ENCODE measurements around the gene TNFRSF1A.
"Not testable (repeated sequence)": the region's sequence is repeated elsewhere in the genome, so short reads cannot be mapped to it uniquely, and the experiment has no call there.

The TNFRSF1A gene

GRCh38 chr12:6355491-6356373 lies 13.9 kb upstream of the TNFRSF1A start:
- DNase-seq (ENCODE audit: low spot score): no peak

GRCh38 chr12:6354495-6355393 lies 12.9 kb upstream of the TNFRSF1A start:
- DNase-seq (ENCODE audit: low spot score): no peak

GRCh38 chr12:6352193-6353173 lies 10.6 kb upstream of the TNFRSF1A start:
- no peak for DNase-seq (ENCODE audit: low spot score)

- no peak for DNase-seq (ENCODE audit: low spot score)
Measured at GRCh38 chr12:6351622-6352021, 9.7 kb upstream of the TNFRSF1A start.

- no peak for DNase-seq (ENCODE audit: low spot score)
Measured at GRCh38 chr12:6347367-6348338, 5.8 kb upstream of the TNFRSF1A start.

- no peak for DNase-seq (ENCODE audit: low spot score)
Measured at GRCh38 chr12:6346942-6347341, 5.1 kb upstream of the TNFRSF1A start.

- DNase-seq (ENCODE audit: low spot score): no peak
Measured at GRCh38 chr12:6346235-6346832, 4.5 kb upstream of the TNFRSF1A start.

- no peak for DNase-seq (ENCODE audit: low spot score)
Measured at GRCh38 chr12:6345319-6346091, 3.6 kb upstream of the TNFRSF1A start.

GRCh38 chr12:6344101-6344660 lies 2.3 kb upstream of the TNFRSF1A start:
- not testable (repeated sequence) for DNase-seq (ENCODE audit: low spot score)

- no peak for DNase-seq (ENCODE audit: low spot score)
Measured at GRCh38 chr12:6343518-6343917, 1.6 kb upstream of the TNFRSF1A start.

- DNase-seq (ENCODE audit: low spot score): no peak
Measured at GRCh38 chr12:6342140-6342889, 439 bp upstream of the TNFRSF1A start.

GRCh38 chr12:6340745-6341416 lies 995 bp downstream of the TNFRSF1A start:
- DNase-seq (ENCODE audit: low spot score): no peak

- no peak for DNase-seq (ENCODE audit: low spot score)
Measured at GRCh38 chr12:6340032-6340638, 1.7 kb downstream of the TNFRSF1A start.

- DNase-seq (ENCODE audit: low spot score): no peak
Measured at GRCh38 chr12:6338955-6339354, 2.9 kb downstream of the TNFRSF1A start.

- DNase-seq (ENCODE audit: low spot score): not testable (repeated sequence)
Measured at GRCh38 chr12:6338536-6338935, 3.3 kb downstream of the TNFRSF1A start.

- no peak for DNase-seq (ENCODE audit: low spot score)
Measured at GRCh38 chr12:6337958-6338433, 3.9 kb downstream of the TNFRSF1A start.
